Activated CD4-positive, alpha-beta T cell treated with anti-CD3 and anti-CD28 coated beads for 48 hours (primary cell): ENCODE measurements around the gene SRXN1.
A peak's percentile ranks its signal among the peaks of the same experiment; 100 is the strongest.
"Not testable (repeated sequence)": the region's sequence is repeated elsewhere in the genome, so short reads cannot be mapped to it uniquely, and the experiment has no call there.

ENCODE experiments used
- DNase-seq: peaks from one replicate; pipeline ENCODE4 v3.0.0-alpha.2; 2020

The SRXN1 gene

GRCh38 chr20:653110-653589 is at the start of gene SRXN1:
TSS of gene SRXN1 (minus strand) at chr20:653200. CDS start at chr20:653185, 15 bp downstream.
- peak; percentile 88 for DNase-seq

- DNase-seq, result no peak
Observed at GRCh38 chr20:701401-702129, 48.6 kb upstream of the SRXN1 start.

- no peak for DNase-seq
Observed at GRCh38 chr20:699811-700338, 46.9 kb upstream of the SRXN1 start.

GRCh38 chr20:699342-699741 is 46.3 kb upstream of the SRXN1 start:
- DNase-seq, result no peak

- no peak for DNase-seq
Observed at GRCh38 chr20:698276-698675, 45.3 kb upstream of the SRXN1 start.

- DNase-seq, result no peak
Observed at GRCh38 chr20:697826-698225, 44.8 kb upstream of the SRXN1 start.

- no peak for DNase-seq
Observed at GRCh38 chr20:695165-695866, 42.3 kb upstream of the SRXN1 start.

- DNase-seq, result no peak
Observed at GRCh38 chr20:694496-694895, 41.5 kb upstream of the SRXN1 start.

GRCh38 chr20:693786-694185 is 40.8 kb upstream of the SRXN1 start:
- DNase-seq, result not testable (repeated sequence)

- no peak for DNase-seq
Observed at GRCh38 chr20:692044-692443, 39.0 kb upstream of the SRXN1 start.

GRCh38 chr20:689947-690346 is 36.9 kb upstream of the SRXN1 start:
- no peak for DNase-seq

GRCh38 chr20:689348-689747 is 36.3 kb upstream of the SRXN1 start:
- no peak for DNase-seq

- DNase-seq, result no peak
Observed at GRCh38 chr20:688809-689212, 35.8 kb upstream of the SRXN1 start.

- DNase-seq, result no peak
Observed at GRCh38 chr20:687468-688203, 34.6 kb upstream of the SRXN1 start.

GRCh38 chr20:684676-685319 is 31.8 kb upstream of the SRXN1 start:
- no peak for DNase-seq

- no peak for DNase-seq
Observed at GRCh38 chr20:682123-682522, 29.1 kb upstream of the SRXN1 start.

GRCh38 chr20:680638-681187 is 27.7 kb upstream of the SRXN1 start:
- no peak for DNase-seq

GRCh38 chr20:677957-678356 is 25.0 kb upstream of the SRXN1 start:
- no peak for DNase-seq

GRCh38 chr20:676967-677366 is 24.0 kb upstream of the SRXN1 start:
- DNase-seq, result no peak

GRCh38 chr20:676315-676937 is 23.4 kb upstream of the SRXN1 start:
- no peak for DNase-seq

- DNase-seq, result peak; percentile 72
Observed at GRCh38 chr20:675453-676314, 22.7 kb upstream of the SRXN1 start, which contains the start of gene SCRT2. TSS of gene SCRT2 (minus strand) at chr20:675802. CDS start at chr20:675601, 201 bp downstream.
